Kidney epithelial cell (primary cell): ENCODE results near the gene RNF213. TPM values are rescaled to one million over a fixed set of nuclear protein-coding genes. Genes with fewer than 3 reads are reported as not detected.
"Not testable (repeated sequence)": the region's sequence is repeated elsewhere in the genome, so short reads cannot be mapped to it uniquely, and the experiment has no call there.

ENCODE experiments used
- DNase-seq: peaks from one replicate; pipeline ENCODE4 v3.0.0-alpha.2; 2010; ENCODE audit warnings: low read depth
- H3K27me3 ChIP-seq: 2 replicates; pipeline ENCODE4 v1.6.0; 2011; ENCODE audit warnings: low read length; ENCODE audit not compliant: control insufficient read depth, insufficient read depth
- H3K36me3 ChIP-seq: 2 replicates; pipeline ENCODE4 v1.5.1; 2011; ENCODE audit warnings: low read length; ENCODE audit not compliant: control insufficient read depth, insufficient read depth
- H3K4me3 ChIP-seq: 2 replicates; pipeline ENCODE4 v1.5.1; 2011; ENCODE audit warnings: low read depth, mild to moderate bottlenecking, control low read depth, low read length
- CTCF ChIP-seq: IDR thresholded peaks from 2 replicates; pipeline ENCODE4 v1.5.1; 2011; ENCODE audit warnings: mild to moderate bottlenecking, moderate library complexity, low read length, control low read depth, inconsistent platforms; ENCODE audit not compliant: insufficient read depth, poor library complexity, severe bottlenecking
- total RNA-seq: library from RNA; depleted of rRNA; stranded (reverse); fragments of >200 nt; gene quantifications from 2 replicates; pipeline ENCODE4 v1.2.3, GENCODE V29; 2015

The RNF213 gene
- total RNA-seq, 1 donor from 2014 or later = 111 TPM

- no peak for TF ChIP-seq CTCF
- DNase-seq = no peak
- Histone ChIP-seq H3K27me3 (no peaks in the 10 kb centered on the region), H3K4me3 (no peak overlapping the region), H3K36me3 (peaks cover 12% of the 10 kb centered on the region)
Observed at GRCh38 chr17:80297996-80298560, 37.4 kb downstream of the RNF213 start.

GRCh38 chr17:80299350-80300100, 38.9 kb downstream of the RNF213 start:
- DNase-seq, H3K4me3 ChIP-seq, H3K27me3 ChIP-seq: not testable (repeated sequence)
- peaks cover 15% of the 10 kb centered on the region for H3K36me3 ChIP-seq

- not testable (repeated sequence) for DNase-seq, H3K27me3 ChIP-seq, H3K4me3 ChIP-seq, H3K36me3 ChIP-seq
Observed at GRCh38 chr17:80300756-80301155, 40.1 kb downstream of the RNF213 start.

- Histone ChIP-seq H3K4me3 (no peak overlapping the region), H3K27me3 (no peaks in the 10 kb centered on the region), H3K36me3 (peaks cover 9% of the 10 kb centered on the region)
- no peak for DNase-seq
- TF ChIP-seq CTCF = no peak
Observed at GRCh38 chr17:80303824-80304223, 43.2 kb downstream of the RNF213 start.

GRCh38 chr17:80307994-80308691, 47.5 kb downstream of the RNF213 start:
- Histone ChIP-seq H3K27me3 (no peaks in the 10 kb centered on the region), H3K36me3 (peaks cover 5% of the 10 kb centered on the region), H3K4me3 (no peak overlapping the region)
- DNase-seq = no peak
- TF ChIP-seq CTCF = no peak

GRCh38 chr17:80308692-80309517, 48.3 kb downstream of the RNF213 start:
- TF ChIP-seq CTCF = no peak
- Histone ChIP-seq H3K4me3 (no peak overlapping the region), H3K36me3 (peaks cover 5% of the 10 kb centered on the region), H3K27me3 (no peaks in the 10 kb centered on the region)
- no peak for DNase-seq
